Measurements from ENCODE around the gene MMP25. TPM values are rescaled to one million over a fixed set of nuclear protein-coding genes. Genes with fewer than 3 reads are reported as not detected.
A peak's percentile ranks its signal among the peaks of the same experiment; 100 is the strongest.

MMP25 gene
- total and polyA plus RNA-seq, 8 donors: 0.28 to 1.6 (median 1.0) TPM

DNA sequence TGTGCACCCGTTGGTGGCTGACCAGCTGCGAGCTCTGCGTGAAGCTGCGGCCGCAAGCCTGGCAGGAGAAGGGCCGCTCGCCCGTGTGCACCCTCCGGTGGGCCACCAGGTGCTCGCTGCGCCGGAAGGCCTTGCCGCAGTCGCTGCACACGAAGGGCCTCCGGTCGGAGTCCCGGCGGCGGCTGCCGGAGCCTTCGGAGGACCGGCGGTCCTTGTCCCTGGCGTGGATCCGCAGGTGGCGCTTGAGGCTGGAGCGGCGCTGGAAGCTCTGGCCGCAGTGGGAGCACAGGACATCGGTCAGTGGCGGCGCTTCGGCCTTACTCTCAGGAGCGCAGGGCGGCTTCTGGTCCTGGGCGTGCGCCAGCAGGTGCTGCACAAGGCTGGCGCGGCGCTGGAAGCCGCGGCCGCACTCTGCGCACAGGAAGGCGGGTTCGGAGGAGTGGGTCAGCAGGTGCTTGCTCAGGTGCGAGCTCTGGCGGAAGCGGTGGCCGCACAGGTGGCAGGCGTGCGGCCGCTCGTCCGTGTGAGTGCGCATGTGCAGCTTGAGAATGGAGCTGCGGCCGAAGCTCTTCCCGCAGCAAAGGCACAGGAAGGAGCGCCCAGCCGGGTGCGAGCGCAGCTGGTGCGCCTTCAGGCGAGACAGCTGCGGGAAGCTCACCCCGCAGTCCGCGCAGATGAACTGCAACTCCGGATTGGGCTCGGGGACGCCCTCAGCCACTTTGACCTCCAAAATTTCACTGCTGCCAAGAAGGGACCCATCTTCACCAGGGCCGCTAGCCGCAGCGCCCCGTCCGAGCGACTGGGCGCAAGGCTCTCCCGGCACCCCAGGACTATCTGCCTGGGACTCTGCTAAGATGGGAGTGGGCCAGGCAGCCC is 43.6 kb downstream of the MMP25 start:
- ATAC-seq: no peak
- FAIRE-seq: no peak
- 89 to 95% methylated on average over 78 to 81 of the region's 81 CpGs for WGBS, 2 donors
- H3K27me3 ChIP-seq: no peaks in the 10 kb centered on the region
- H3K27ac ChIP-seq: no peak overlapping the region
- H3K9me3 ChIP-seq: no peaks in the 10 kb centered on the region
- no peaks in the 10 kb centered on the region for H3K36me3 ChIP-seq
- no peak overlapping the region for H3K4me3 ChIP-seq
- DNase-seq: peak in 1 of 6 donors; percentile 70
- H3K4me1 ChIP-seq: no peaks in the 10 kb centered on the region
- TF ChIP-seq, protein P1, sequence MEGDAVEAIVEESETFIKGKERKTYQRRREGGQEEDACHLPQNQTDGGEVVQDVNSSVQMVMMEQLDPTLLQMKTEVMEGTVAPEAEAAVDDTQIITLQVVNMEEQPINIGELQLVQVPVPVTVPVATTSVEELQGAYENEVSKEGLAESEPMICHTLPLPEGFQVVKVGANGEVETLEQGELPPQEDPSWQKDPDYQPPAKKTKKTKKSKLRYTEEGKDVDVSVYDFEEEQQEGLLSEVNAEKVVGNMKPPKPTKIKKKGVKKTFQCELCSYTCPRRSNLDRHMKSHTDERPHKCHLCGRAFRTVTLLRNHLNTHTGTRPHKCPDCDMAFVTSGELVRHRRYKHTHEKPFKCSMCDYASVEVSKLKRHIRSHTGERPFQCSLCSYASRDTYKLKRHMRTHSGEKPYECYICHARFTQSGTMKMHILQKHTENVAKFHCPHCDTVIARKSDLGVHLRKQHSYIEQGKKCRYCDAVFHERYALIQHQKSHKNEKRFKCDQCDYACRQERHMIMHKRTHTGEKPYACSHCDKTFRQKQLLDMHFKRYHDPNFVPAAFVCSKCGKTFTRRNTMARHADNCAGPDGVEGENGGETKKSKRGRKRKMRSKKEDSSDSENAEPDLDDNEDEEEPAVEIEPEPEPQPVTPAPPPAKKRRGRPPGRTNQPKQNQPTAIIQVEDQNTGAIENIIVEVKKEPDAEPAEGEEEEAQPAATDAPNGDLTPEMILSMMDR (IDR thresholded peaks at IDR 0.05): no peak
- intact Hi-C loops (cut with DNase I): loop anchor here in 1 of 3 donors (10.0 kb wide), 1 partner anchor 75 kb away; no protein-coding TSS in a partner anchor

DNA sequence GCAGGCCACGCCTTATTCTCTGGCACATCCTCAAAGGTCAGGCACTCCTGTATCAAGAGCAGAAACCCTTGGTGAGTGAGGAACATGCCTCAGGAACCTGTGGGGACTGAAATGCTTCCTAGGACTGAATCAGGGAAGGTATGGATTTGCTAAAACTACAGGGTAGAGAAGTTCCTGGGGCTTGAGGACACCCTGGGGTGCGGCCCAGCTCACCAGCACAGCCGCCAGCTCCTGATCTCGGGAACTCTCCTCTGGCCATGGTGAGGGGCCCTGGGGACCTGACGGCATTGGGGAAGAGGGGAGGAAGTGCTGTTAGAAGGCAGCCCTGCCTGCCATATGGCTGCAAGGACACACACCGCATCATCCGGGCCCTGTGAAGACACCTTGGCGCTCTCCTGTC is 45.2 kb downstream of the MMP25 start:
- DNase-seq (no peak), ATAC-seq (no peak), FAIRE-seq (no peak)
- Histone ChIP-seq H3K4me3 (no peak overlapping the region), H3K27me3 (no peaks in the 10 kb centered on the region), H3K36me3 (no peaks in the 10 kb centered on the region), H3K27ac (no peak overlapping the region), H3K4me1 (no peaks in the 10 kb centered on the region), H3K9me3 (no peaks in the 10 kb centered on the region)
- intact Hi-C loops (cut with DNase I): loop anchor here in 1 of 3 donors (10.0 kb wide), 1 partner anchor 73 kb away; no protein-coding TSS in a partner anchor
- TF ChIP-seq, protein P1 (IDR thresholded peaks at IDR 0.05): no peak
- 67 to 85% methylated on average over 7 to 8 of the region's 8 CpGs for WGBS, 2 donors

DNA sequence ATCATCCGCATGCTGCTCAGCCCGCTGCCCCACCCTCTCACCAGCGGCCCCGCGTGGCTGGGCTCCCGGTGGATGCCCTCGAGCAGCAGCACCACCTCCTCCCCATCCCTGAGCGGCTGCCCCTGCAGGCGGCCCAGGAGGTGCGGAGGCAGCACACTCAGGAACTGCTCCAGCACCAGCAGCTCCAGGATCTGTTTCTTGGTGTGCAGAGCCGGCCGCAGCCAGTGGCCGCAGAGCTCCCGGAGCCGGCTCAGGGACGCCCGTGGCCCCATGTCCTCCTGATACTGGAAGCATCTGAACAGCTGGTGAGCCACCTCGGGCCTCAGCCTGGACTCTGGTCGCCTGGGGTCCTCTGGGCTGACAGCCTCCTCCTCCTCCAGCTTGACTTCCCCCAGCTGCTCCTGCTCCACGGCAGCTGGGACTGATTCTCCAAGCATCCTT is 46.2 kb downstream of the MMP25 start:
- WGBS, 2 donors: 52 to 54% methylated on average over 16 to 20 of the region's 20 CpGs
- no peaks in the 10 kb centered on the region for H3K36me3 ChIP-seq
- intact Hi-C loops (cut with DNase I): loop anchor here in 1 of 3 donors (10.0 kb wide), 1 partner anchor 72 kb away; no protein-coding TSS in a partner anchor
- H3K9me3 ChIP-seq: no peaks in the 10 kb centered on the region
- no peak overlapping the region for H3K4me3 ChIP-seq
- TF ChIP-seq, protein P1 (IDR thresholded peaks at IDR 0.05): no peak
- H3K4me1 ChIP-seq: no peaks in the 10 kb centered on the region
- DNase-seq (peak in 1 of 6 donors; percentile 57), ATAC-seq (no peak), FAIRE-seq (no peak)
- H3K27me3 ChIP-seq: no peaks in the 10 kb centered on the region
- H3K27ac ChIP-seq: no peak overlapping the region

DNA sequence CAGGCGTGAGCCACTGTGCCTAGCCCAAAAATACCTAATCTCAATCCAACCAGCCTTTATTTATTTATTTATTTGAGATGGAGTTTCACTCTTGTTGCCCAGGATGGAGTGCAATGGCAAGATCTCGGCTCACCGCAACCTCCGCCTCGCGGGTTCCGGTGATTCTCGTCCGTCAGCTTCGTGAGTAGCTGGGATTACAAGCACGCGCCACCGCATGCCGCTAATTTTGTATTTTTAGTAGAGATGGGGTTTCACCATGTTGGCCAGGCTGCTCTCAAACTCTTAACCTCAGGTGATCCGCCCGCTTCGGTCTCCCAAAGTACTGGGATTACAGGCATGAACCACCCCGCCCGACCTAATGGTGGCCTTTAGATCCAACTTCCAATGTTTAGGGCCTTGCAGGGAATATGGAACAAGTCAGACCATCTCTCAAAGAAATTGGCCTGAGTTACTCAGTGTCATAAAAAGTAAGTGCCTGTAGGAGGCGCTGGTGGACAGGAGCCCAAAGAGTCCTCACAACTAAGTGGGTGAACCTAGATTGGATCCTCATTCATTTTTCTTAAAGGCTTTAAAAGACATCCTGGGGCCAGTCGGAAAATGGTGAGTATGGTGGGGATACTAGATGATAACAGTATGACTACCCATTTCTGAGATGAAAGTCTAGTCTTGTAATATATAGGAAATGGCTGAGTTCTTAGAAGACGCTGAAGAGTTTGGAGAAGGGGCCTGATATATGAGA is 48.1 kb downstream of the MMP25 start:
- ATAC-seq: peak; percentile 57 to 79 (median 69)
- 59 to 71% methylated on average over 22 of the region's 22 CpGs for WGBS, 2 donors
- Histone ChIP-seq H3K27me3 (no peaks in the 10 kb centered on the region), H3K4me1 (no peaks in the 10 kb centered on the region), H3K36me3 (no peaks in the 10 kb centered on the region), H3K27ac (no peak overlapping the region), H3K4me3 (no peak overlapping the region), H3K9me3 (no peaks in the 10 kb centered on the region)
- intact Hi-C loops (cut with DNase I): loop anchor here in 1 of 3 donors (10.0 kb wide), 1 partner anchor 70 kb away; no protein-coding TSS in a partner anchor
- DNase-seq: no peak
- FAIRE-seq: no peak
- TF ChIP-seq, protein P1 (IDR thresholded peaks at IDR 0.05): peak in 2 of 4 donors; percentile 23 to 27

Measured in pancreas (tissue), 10 donors.